Nephron (organoid): ENCODE results near the gene FTCD.
"Not testable (repeated sequence)": the region's sequence is repeated elsewhere in the genome, so short reads cannot be mapped to it uniquely, and the experiment has no call there.

Experiments used
- H3K27ac Mint-ChIP-seq, 3 experiments: 2 replicates each; pipeline ENCODE4 v1.8.0; 2020; ENCODE audit warnings: mixed read lengths in 3 of 3, mild to moderate bottlenecking in 2 of 3, moderate library complexity in 1 of 3
- H3K27me3 Mint-ChIP-seq: 2 replicates; pipeline ENCODE4 v1.8.0; 2021; ENCODE audit warnings: low read depth, mild to moderate bottlenecking, moderate library complexity, mixed read lengths
- H3K36me3 Mint-ChIP-seq: 2 replicates; pipeline ENCODE4 v1.8.0; 2020; ENCODE audit warnings: low read depth, mixed read lengths
- H3K4me1 Mint-ChIP-seq: 2 replicates; pipeline ENCODE4 v1.8.0; 2020; ENCODE audit warnings: mixed read lengths
- H3K4me3 Mint-ChIP-seq, 3 experiments: 2 replicates each; pipeline ENCODE4 v1.8.0; 2020; ENCODE audit warnings: mild to moderate bottlenecking in 3 of 3, mixed read lengths in 3 of 3, moderate library complexity in 2 of 3
- H3K9me3 Mint-ChIP-seq: 2 replicates; pipeline ENCODE4 v1.8.0; 2020; ENCODE audit warnings: mixed read lengths
- CTCF ChIP-seq, 3 experiments: fragments of 200-600 bp; sonication (generic); IDR thresholded peaks; one replicate each; pipeline ENCODE4 v1.5.0; 2021; ENCODE audit warnings: antibody characterized with exemption in 3 of 3; ENCODE audit not compliant: unreplicated experiment in 3 of 3

The FTCD gene

GRCh38 chr21:46149205-46149901, 6.0 kb downstream of the FTCD start:
- H3K27me3 Mint-ChIP-seq: no peaks in the 10 kb centered on the region
- H3K36me3 Mint-ChIP-seq: no peaks in the 10 kb centered on the region
- H3K27ac Mint-ChIP-seq: peak overlapping the region in 2 of 3 experiments; percentile 1 to 11
- no peaks in the 10 kb centered on the region for H3K9me3 Mint-ChIP-seq
- no peak for TF ChIP-seq CTCF (IDR thresholded peaks at IDR 0.05; ENCODE audit: unreplicated experiment in 3 of 3)
- H3K4me1 Mint-ChIP-seq: peaks cover 24% of the 10 kb centered on the region
- H3K4me3 Mint-ChIP-seq: no peak overlapping the region

GRCh38 chr21:46148106-46148505, 7.3 kb downstream of the FTCD start:
- Mint-ChIP-seq H3K9me3 (no peaks in the 10 kb centered on the region), H3K27ac (no peak overlapping the region), H3K4me3 (no peak overlapping the region), H3K27me3 (peaks cover 7% of the 10 kb centered on the region), H3K36me3 (no peaks in the 10 kb centered on the region), H3K4me1 (peaks cover 33% of the 10 kb centered on the region)
- no peak for TF ChIP-seq CTCF (IDR thresholded peaks at IDR 0.05; ENCODE audit: unreplicated experiment in 3 of 3)

- TF ChIP-seq CTCF (IDR thresholded peaks at IDR 0.05; ENCODE audit: unreplicated experiment in 3 of 3): peak in 1 of 3 experiments; percentile 42
- Mint-ChIP-seq H3K4me1 (peaks cover 30% of the 10 kb centered on the region), H3K27me3 (peaks cover 10% of the 10 kb centered on the region)
- H3K36me3 Mint-ChIP-seq, H3K27ac Mint-ChIP-seq, H3K9me3 Mint-ChIP-seq, H3K4me3 Mint-ChIP-seq: not testable (repeated sequence)
Measured at GRCh38 chr21:46147429-46147828, 8.0 kb downstream of the FTCD start.

- no peak for TF ChIP-seq CTCF (IDR thresholded peaks at IDR 0.05; ENCODE audit: unreplicated experiment in 3 of 3)
- H3K36me3 Mint-ChIP-seq: no peaks in the 10 kb centered on the region
- H3K4me3 Mint-ChIP-seq: no peak overlapping the region
- H3K9me3 Mint-ChIP-seq: no peaks in the 10 kb centered on the region
- H3K4me1 Mint-ChIP-seq: peaks cover 25% of the 10 kb centered on the region
- H3K27ac Mint-ChIP-seq: peak overlapping the region in 2 of 3 experiments; percentile 33 to 76
- H3K27me3 Mint-ChIP-seq: peaks cover 16% of the 10 kb centered on the region
Measured at GRCh38 chr21:46146856-46147255, 8.5 kb downstream of the FTCD start.

GRCh38 chr21:46145840-46146691, 9.3 kb downstream of the FTCD start:
- Mint-ChIP-seq H3K4me1 (peaks cover 29% of the 10 kb centered on the region), H3K4me3 (no peak overlapping the region)

More at GRCh38 chr21:46145840-46146691, 9.3 kb downstream of the FTCD start:
- H3K27ac Mint-ChIP-seq: peak overlapping the region in 2 of 3 experiments; percentile 33 to 76
- peaks cover 24% of the 10 kb centered on the region for H3K27me3 Mint-ChIP-seq
- TF ChIP-seq CTCF (IDR thresholded peaks at IDR 0.05; ENCODE audit: unreplicated experiment in 3 of 3): no peak
- peaks cover 4% of the 10 kb centered on the region for H3K36me3 Mint-ChIP-seq
- H3K9me3 Mint-ChIP-seq: no peaks in the 10 kb centered on the region
